ENCODE results near the gene FAM117B. TPM values are rescaled to one million over a fixed set of nuclear protein-coding genes. Genes with fewer than 3 reads are reported as not detected.

FAM117B gene
- total RNA-seq, 2 experiments from 2014 or later, result 4.2 to 18.4 TPM

DNA sequence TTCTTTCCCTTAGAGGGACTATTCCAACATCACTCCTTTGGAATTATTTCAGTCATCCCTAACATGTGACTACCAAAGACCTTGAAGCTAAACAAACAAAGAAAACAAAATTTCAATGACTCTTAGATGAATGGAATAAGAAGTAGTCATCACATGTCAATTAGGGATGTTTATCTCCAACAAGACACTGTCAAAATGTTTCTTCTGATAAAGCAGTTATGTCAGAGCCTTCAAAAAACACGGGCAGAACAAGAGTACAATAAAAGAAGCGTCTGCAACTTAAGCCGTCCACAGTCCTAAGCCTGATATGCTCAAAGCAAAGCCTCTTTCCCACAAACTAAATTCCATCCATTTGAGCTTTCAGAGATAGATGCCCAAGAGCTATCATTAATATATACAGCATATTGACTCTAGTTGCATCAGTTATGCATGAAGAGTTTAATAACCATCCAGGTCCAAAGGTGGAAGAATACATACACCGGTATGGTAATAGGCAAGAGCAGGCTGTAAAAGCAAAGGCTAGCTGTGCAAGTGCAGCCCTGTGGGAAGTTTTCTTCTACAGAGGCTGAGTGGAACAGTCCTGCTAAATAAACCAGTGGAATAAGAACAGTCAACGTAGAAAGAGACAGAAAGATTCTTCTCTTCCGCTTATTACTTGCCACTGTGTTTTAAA, 138.7 kb downstream of the FAM117B start:
- intact Hi-C loops (cut with micrococcal nuclease; ENCODE audit: unreplicated experiment), result no loop called here
- DNase-seq (ENCODE audit: low spot score), result no peak
- no TSS peak for BruUV-seq (replicated peaks)
- Histone ChIP-seq H3K4me2 (ENCODE audit: low read length) (no peak overlapping the region), H3K4me1 (ENCODE audit: insufficient read depth, low read length, poor library complexity, severe bottlenecking) (no peaks in the 10 kb centered on the region), H2AFZ (ENCODE audit: low read length) (no peak overlapping the region), H3K27ac (ENCODE audit: low read depth, low read length, poor library complexity, severe bottlenecking) (no peak overlapping the region), H3K4me3 (ENCODE audit: low read depth, low read length, poor library complexity, severe bottlenecking) (no peak overlapping the region), H4K20me1 (ENCODE audit: insufficient read depth, low read length) (no peaks in the 10 kb centered on the region), H3K9me2 (ENCODE audit: insufficient read depth, low read length) (no peaks in the 10 kb centered on the region), H3K79me2 (ENCODE audit: insufficient read depth, low read depth, low read length) (no peaks in the 10 kb centered on the region), H3K9me3 (ENCODE audit: low read length) (no peaks in the 10 kb centered on the region), H3K36me3 (ENCODE audit: insufficient read depth, low read length) (no peaks in the 10 kb centered on the region)
- ChIA-PET POLR2A (interaction anchor here (0.6 to 1.5 kb wide), 2 partner anchors 8 to 20 kb away, joined by 3 to 4 read pairs; no protein-coding TSS in a partner anchor), CTCF (ENCODE audit: unreplicated experiment) (no interaction called here)
- no peak for TF ChIP-seq EZH2phosphoT487 (IDR thresholded peaks at IDR 0.05; ENCODE audit: borderline replicate concordance, low read depth, low read length)
- TF ChIP-seq, protein P1, sequence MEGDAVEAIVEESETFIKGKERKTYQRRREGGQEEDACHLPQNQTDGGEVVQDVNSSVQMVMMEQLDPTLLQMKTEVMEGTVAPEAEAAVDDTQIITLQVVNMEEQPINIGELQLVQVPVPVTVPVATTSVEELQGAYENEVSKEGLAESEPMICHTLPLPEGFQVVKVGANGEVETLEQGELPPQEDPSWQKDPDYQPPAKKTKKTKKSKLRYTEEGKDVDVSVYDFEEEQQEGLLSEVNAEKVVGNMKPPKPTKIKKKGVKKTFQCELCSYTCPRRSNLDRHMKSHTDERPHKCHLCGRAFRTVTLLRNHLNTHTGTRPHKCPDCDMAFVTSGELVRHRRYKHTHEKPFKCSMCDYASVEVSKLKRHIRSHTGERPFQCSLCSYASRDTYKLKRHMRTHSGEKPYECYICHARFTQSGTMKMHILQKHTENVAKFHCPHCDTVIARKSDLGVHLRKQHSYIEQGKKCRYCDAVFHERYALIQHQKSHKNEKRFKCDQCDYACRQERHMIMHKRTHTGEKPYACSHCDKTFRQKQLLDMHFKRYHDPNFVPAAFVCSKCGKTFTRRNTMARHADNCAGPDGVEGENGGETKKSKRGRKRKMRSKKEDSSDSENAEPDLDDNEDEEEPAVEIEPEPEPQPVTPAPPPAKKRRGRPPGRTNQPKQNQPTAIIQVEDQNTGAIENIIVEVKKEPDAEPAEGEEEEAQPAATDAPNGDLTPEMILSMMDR (conservative IDR thresholded peaks at IDR 0.05; ENCODE audit: low read length), result no peak

DNA sequence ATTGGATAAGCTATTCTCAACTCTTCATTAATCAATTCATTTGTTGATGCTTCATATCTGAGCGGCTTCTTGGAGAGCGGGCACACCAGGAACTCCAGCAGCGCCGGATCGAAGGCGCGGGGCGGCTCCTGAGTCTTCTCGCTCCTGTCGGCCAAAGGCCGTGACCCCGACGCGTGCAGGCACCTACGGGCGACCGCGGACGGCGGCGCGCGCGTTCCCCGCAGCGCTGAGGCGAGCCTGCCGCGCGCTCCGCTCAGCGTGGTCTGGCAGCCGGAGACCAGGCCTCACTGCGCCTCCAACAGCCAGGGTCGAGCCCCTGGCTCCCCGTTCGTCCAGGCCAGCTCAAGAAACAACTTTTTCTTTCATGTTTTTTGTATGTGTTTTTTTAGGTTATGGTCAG, 139.3 kb downstream of the FAM117B start:
- CTCF ChIA-PET (ENCODE audit: unreplicated experiment), result no interaction called here
- TF ChIP-seq, protein P1 (conservative IDR thresholded peaks at IDR 0.05; ENCODE audit: low read length), result no peak
- no peak for TF ChIP-seq EZH2phosphoT487 (IDR thresholded peaks at IDR 0.05; ENCODE audit: borderline replicate concordance, low read depth, low read length)

DNA sequence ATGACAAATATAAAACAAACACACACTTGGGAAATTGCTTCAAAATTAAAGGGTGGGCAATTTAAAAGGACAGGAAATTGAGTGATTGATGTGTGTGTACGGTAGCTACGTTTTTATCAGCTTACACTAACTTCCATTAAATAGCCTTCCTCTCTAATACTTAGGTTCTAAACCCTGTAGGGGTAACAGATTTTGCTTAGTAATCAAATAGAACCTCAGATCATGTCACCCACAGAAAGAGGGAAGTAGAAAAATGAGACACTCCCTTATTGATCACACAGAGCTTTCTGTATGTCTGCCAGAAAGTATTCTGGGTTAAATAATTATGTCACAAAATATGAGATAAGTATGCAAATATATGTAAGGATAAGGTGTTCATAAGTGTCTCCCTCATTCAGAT, 143.4 kb downstream of the FAM117B start:
- BruUV-seq (replicated peaks), result no TSS peak
- H3K9me2 ChIP-seq (ENCODE audit: insufficient read depth, low read length), result no peaks in the 10 kb centered on the region
- no peak overlapping the region for H2AFZ ChIP-seq (ENCODE audit: low read length)
- no peaks in the 10 kb centered on the region for H3K4me1 ChIP-seq (ENCODE audit: insufficient read depth, low read length, poor library complexity, severe bottlenecking)
- DNase-seq (ENCODE audit: low spot score), result no peak
- H3K4me3 ChIP-seq (ENCODE audit: low read depth, low read length, poor library complexity, severe bottlenecking), result no peak overlapping the region
- no peaks in the 10 kb centered on the region for H3K79me2 ChIP-seq (ENCODE audit: insufficient read depth, low read depth, low read length)
- no peaks in the 10 kb centered on the region for H4K20me1 ChIP-seq (ENCODE audit: insufficient read depth, low read length)
- CTCF ChIA-PET (ENCODE audit: unreplicated experiment), result no interaction called here
- no peak for TF ChIP-seq EZH2phosphoT487 (IDR thresholded peaks at IDR 0.05; ENCODE audit: borderline replicate concordance, low read depth, low read length)
- TF ChIP-seq, protein P1 (conservative IDR thresholded peaks at IDR 0.05; ENCODE audit: low read length), result no peak
- H3K36me3 ChIP-seq (ENCODE audit: insufficient read depth, low read length), result peaks cover 4% of the 10 kb centered on the region; the same call in 1 of the 2 replicates
- intact Hi-C loops (cut with micrococcal nuclease; ENCODE audit: unreplicated experiment), result no loop called here
- POLR2A ChIA-PET, result interaction anchor here (1.4 kb wide), 1 partner anchor 13 kb away, joined by 3 read pairs; no protein-coding TSS in a partner anchor
- H3K27ac ChIP-seq (ENCODE audit: low read depth, low read length, poor library complexity, severe bottlenecking), result no peak overlapping the region
- H3K4me2 ChIP-seq (ENCODE audit: low read length), result no peak overlapping the region
- H3K9me3 ChIP-seq (ENCODE audit: low read length), result no peaks in the 10 kb centered on the region

More for the DNA sequence above, 139.3 kb downstream of the FAM117B start:
- no peaks in the 10 kb centered on the region for H3K4me1 ChIP-seq (ENCODE audit: insufficient read depth, low read length, poor library complexity, severe bottlenecking)
- DNase-seq (ENCODE audit: low spot score), result no peak
- H3K36me3 ChIP-seq (ENCODE audit: insufficient read depth, low read length), result no peaks in the 10 kb centered on the region
- intact Hi-C loops (cut with micrococcal nuclease; ENCODE audit: unreplicated experiment), result no loop called here
- H3K4me3 ChIP-seq (ENCODE audit: low read depth, low read length, poor library complexity, severe bottlenecking), result no peak overlapping the region
- no peaks in the 10 kb centered on the region for H3K9me3 ChIP-seq (ENCODE audit: low read length)
- no peaks in the 10 kb centered on the region for H4K20me1 ChIP-seq (ENCODE audit: insufficient read depth, low read length)
- no peak overlapping the region for H3K4me2 ChIP-seq (ENCODE audit: low read length)
- no peaks in the 10 kb centered on the region for H3K79me2 ChIP-seq (ENCODE audit: insufficient read depth, low read depth, low read length)
- POLR2A ChIA-PET, result interaction anchor here (0.6 to 1.5 kb wide), 2 partner anchors 9 to 21 kb away, joined by 3 to 4 read pairs; no protein-coding TSS in a partner anchor
- no peaks in the 10 kb centered on the region for H3K9me2 ChIP-seq (ENCODE audit: insufficient read depth, low read length)
- H3K27ac ChIP-seq (ENCODE audit: low read depth, low read length, poor library complexity, severe bottlenecking), result no peak overlapping the region
- BruUV-seq (replicated peaks), result no TSS peak
- H2AFZ ChIP-seq (ENCODE audit: low read length), result no peak overlapping the region

All from OCI-LY7 (cell line).